ENCODE results near the gene SSBP2.

The SSBP2 gene

DNA sequence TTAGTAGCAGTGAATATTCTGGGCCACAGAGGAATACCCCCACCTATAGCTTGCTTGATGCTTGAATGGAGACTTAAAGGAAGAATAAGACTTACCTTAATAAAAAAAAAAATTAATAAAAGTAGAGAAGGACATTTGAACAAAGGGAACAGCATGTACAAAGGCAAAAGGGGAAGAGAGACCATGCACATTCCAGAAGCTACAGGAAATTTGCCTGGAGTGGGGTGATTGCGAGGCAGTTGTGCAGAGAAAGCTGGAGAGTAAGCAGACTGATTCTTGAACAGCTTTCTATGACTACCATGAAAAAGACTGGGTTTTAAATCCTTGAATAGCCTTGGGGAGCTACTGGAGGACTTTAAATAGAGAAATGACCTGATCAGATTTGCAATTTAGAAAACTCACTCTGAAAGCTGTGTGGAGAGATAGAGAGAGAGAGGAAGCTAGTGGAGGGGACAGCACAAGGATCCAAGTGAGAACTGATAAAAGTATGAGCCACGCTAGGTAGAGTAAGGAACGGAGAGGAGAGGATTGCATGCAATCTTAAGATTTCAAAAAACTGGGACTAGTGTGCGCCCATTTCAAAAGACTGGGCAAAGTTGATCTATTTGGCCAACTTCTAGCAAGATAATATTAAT lies 12.5 kb upstream of the SSBP2 start:
- H3K4me3 ChIP-seq (ENCODE audit: control insufficient read depth, low read depth, low read length): no peak overlapping the region
- DNase-seq (ENCODE audit: low read depth): no peak
- TF ChIP-seq, protein P1, sequence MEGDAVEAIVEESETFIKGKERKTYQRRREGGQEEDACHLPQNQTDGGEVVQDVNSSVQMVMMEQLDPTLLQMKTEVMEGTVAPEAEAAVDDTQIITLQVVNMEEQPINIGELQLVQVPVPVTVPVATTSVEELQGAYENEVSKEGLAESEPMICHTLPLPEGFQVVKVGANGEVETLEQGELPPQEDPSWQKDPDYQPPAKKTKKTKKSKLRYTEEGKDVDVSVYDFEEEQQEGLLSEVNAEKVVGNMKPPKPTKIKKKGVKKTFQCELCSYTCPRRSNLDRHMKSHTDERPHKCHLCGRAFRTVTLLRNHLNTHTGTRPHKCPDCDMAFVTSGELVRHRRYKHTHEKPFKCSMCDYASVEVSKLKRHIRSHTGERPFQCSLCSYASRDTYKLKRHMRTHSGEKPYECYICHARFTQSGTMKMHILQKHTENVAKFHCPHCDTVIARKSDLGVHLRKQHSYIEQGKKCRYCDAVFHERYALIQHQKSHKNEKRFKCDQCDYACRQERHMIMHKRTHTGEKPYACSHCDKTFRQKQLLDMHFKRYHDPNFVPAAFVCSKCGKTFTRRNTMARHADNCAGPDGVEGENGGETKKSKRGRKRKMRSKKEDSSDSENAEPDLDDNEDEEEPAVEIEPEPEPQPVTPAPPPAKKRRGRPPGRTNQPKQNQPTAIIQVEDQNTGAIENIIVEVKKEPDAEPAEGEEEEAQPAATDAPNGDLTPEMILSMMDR (conservative IDR thresholded peaks at IDR 0.05; ENCODE audit: control insufficient read depth, insufficient read depth, low read depth, low read length): no peak

GRCh38 chr5:81762853-81763252 lies 12.0 kb upstream of the SSBP2 start:
- TF ChIP-seq, protein P1 (conservative IDR thresholded peaks at IDR 0.05; ENCODE audit: control insufficient read depth, insufficient read depth, low read depth, low read length): no peak
- no peak for DNase-seq (ENCODE audit: low read depth)
- H3K4me3 ChIP-seq (ENCODE audit: control insufficient read depth, low read depth, low read length): no peak overlapping the region

DNA sequence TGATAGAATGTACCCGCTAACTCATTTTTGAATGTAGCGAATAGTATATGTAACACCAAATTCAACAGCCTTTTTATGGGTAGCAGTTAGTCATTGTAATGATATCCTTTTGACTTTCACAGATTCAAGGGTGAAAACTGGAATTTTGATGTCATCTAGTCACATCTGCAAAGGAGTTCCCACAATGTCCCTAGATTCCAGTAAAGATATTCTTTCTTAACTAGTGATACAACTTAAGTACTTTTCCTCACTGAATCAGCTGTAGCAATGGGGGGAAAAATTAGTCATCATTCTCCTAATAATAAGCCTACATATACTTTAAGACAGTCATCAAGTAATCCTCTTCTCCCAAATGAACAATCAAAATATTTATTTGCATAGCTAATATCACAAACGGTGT lies 11.5 kb upstream of the SSBP2 start:
- H3K4me3 ChIP-seq (ENCODE audit: control insufficient read depth, low read depth, low read length): no peak overlapping the region
- DNase-seq (ENCODE audit: low read depth): peak; percentile 41
- TF ChIP-seq, protein P1 (conservative IDR thresholded peaks at IDR 0.05; ENCODE audit: control insufficient read depth, insufficient read depth, low read depth, low read length): no peak

GRCh38 chr5:81761970-81762369 lies 11.1 kb upstream of the SSBP2 start:
- no peak for DNase-seq (ENCODE audit: low read depth)
- TF ChIP-seq, protein P1 (conservative IDR thresholded peaks at IDR 0.05; ENCODE audit: control insufficient read depth, insufficient read depth, low read depth, low read length): no peak

DNA sequence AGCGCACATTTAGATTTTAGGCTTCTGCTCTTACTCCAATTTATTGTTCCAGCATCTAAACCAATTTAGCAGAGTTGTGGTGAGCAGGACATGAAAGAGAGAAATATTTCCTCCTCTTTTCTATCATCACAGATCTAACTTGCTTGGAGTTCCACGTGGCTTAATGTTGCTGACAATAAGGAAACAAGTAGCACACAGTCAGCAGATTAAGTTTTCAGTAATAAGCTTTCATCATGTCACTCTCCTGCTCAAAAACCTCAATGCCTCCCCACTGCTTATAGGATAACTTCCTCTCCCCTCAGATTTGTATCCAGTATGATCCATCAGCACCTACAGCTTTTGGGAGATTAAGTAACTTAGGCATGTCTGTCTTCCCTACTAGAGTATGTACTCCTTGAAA lies 10.4 kb upstream of the SSBP2 start:
- no peak for DNase-seq (ENCODE audit: low read depth)
- TF ChIP-seq, protein P1 (conservative IDR thresholded peaks at IDR 0.05; ENCODE audit: control insufficient read depth, insufficient read depth, low read depth, low read length): no peak
- no peak overlapping the region for H3K4me3 ChIP-seq (ENCODE audit: control insufficient read depth, low read depth, low read length)

More at GRCh38 chr5:81761970-81762369, 11.1 kb upstream of the SSBP2 start:
- no peak overlapping the region for H3K4me3 ChIP-seq (ENCODE audit: control insufficient read depth, low read depth, low read length)

GRCh38 chr5:81760521-81760920 lies 9.6 kb upstream of the SSBP2 start:
- peak; percentile 28 for DNase-seq (ENCODE audit: low read depth)
- TF ChIP-seq, protein P1 (conservative IDR thresholded peaks at IDR 0.05; ENCODE audit: control insufficient read depth, insufficient read depth, low read depth, low read length): no peak
- H3K4me3 ChIP-seq (ENCODE audit: control insufficient read depth, low read depth, low read length): no peak overlapping the region

DNA sequence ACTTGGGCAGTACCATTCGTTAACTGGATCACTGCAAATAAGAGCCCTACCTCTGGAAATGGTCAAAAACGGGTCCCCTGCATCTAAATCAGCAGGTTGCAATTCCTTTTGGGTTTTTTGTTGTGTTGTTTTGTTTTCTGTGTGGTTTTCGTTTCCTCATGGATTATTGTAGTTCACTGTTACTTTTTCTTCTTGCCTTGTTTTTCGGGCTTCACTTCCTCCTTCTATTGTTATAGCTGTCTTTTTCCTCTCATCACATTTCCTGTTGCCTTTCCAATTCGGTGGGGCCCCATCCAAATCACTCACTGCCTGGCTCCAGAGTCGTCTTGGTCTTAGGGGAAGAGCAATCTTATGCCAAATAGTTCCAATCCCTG lies 8.7 kb upstream of the SSBP2 start:
- TF ChIP-seq, protein P1 (conservative IDR thresholded peaks at IDR 0.05; ENCODE audit: control insufficient read depth, insufficient read depth, low read depth, low read length): no peak
- no peak for DNase-seq (ENCODE audit: low read depth)
- H3K4me3 ChIP-seq (ENCODE audit: control insufficient read depth, low read depth, low read length): no peak overlapping the region
